GM20000 (cell line): Measurements from ENCODE around the gene RAD18.

ENCODE experiments used
- DNase-seq: peaks from one replicate; pipeline ENCODE4 v3.0.0; 2012; ENCODE audit warnings: low spot score
- CTCF ChIP-seq: IDR thresholded peaks from 2 replicates; pipeline ENCODE4 v1.5.1; 2012; ENCODE audit warnings: mild to moderate bottlenecking, control low read depth; ENCODE audit errors: extremely low read depth, missing control alignments

RAD18 gene

GRCh38 chr3:8856071-8856470 lies 107.2 kb downstream of the RAD18 start:
- no peak for DNase-seq
- no peak for TF ChIP-seq CTCF

- no peak for DNase-seq
- no peak for TF ChIP-seq CTCF
Observed at GRCh38 chr3:8854656-8855055, 108.6 kb downstream of the RAD18 start.

- no peak for DNase-seq
- no peak for TF ChIP-seq CTCF
Observed at GRCh38 chr3:8853081-8853480, 110.2 kb downstream of the RAD18 start.

GRCh38 chr3:8852511-8852910 lies 110.8 kb downstream of the RAD18 start:
- no peak for TF ChIP-seq CTCF
- no peak for DNase-seq

GRCh38 chr3:8851703-8852102 lies 111.6 kb downstream of the RAD18 start:
- no peak for TF ChIP-seq CTCF
- DNase-seq = no peak

- TF ChIP-seq CTCF = no peak
- DNase-seq = no peak
Observed at GRCh38 chr3:8848696-8849131, 114.6 kb downstream of the RAD18 start.

GRCh38 chr3:8847317-8847716 lies 116.0 kb downstream of the RAD18 start:
- no peak for TF ChIP-seq CTCF
- no peak for DNase-seq
